ENCODE results near the gene KCNK7.

Gene KCNK7

GRCh38 chr11:65576867-65577755, 18.5 kb downstream of the KCNK7 start:
- no peak for TF ChIP-seq JUND (IDR thresholded peaks at IDR 0.05; ENCODE audit: low read depth)
- in situ Hi-C loops (cut with HindIII; ENCODE audit: low pct_unique_long_range_greater_than_20kb, low sequenced_read_pairs) = no loop called here
- no peak for DNase-seq (ENCODE audit: low read depth in 1 of 2, low spot score in 1 of 2)

DNA sequence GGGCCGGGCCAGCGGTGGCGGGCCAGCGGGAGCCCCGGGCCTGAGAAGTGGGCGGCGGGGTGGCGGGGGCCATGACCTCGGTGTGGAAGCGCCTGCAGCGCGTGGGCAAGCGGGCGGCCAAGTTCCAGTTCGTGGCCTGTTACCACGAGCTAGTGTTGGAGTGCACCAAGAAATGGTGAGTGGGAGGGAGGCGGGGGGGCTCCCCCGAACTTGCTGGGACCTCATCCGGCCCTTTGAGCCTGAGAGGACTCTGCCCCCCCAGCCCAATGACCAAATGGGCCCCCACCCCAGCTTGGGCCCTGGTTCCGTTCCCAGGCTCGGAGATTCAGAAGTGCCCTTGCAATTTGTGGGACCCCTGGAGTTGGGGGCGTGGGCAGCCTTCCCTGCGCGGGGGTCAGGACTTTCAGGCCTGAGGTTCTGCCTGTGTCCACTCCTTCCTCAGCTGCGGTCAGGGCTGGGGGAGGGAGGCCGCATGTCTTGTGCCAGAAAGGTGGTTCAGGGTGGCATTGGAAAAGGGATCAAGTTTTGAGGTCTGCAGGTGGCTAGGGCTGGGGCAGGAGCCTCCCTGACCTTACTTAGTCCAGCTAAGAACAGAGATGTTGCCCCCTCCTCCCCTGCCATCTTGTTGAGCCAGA, 19.3 kb downstream of the KCNK7 start:
- in situ Hi-C loops (cut with HindIII; ENCODE audit: low pct_unique_long_range_greater_than_20kb, low sequenced_read_pairs) = no loop called here
- DNase-seq (ENCODE audit: low read depth in 1 of 2, low spot score in 1 of 2) = no peak
- no peak for TF ChIP-seq JUND (IDR thresholded peaks at IDR 0.05; ENCODE audit: low read depth)

DNA sequence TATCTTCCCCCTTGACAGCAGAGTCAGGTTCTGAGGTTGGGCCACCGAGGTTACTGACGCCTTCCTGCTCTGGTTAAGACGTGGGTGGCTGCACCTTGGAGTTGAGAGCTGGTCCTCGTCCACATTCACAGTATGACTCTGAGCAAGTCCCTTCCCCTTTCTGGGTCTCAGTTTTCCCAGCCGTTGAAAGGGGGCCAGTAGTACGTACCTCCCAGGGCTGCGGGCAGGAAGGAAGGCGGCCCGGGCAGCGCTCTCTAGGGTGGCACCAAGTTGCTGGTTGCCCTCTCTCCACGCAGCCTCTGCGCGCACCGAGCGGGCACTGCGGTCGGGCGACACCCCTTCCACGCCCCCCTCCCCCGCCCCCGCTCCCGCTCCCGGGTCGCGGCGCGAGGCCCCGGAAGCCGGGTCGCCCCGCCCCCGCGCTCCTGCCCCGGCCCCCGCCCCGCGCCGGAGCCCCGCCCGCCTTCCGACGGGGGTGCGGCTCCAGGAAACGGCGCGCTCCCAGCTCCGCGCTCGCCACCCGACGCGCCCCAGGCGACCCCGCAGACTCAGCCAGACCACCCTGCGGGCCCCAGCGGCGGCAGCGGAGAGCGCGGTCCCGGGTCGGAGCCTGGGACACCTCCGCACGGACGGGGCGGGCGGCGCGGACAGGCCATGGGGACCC, 19.9 kb downstream of the KCNK7 start, which contains the start of gene EHBP1L1:
Gene EHBP1L1 (plus strand): TSS at position 486 of the 664 bp plus-strand sequence. CDS start 250 bp downstream, outside the sequence.
- in situ Hi-C loops (cut with HindIII; ENCODE audit: low pct_unique_long_range_greater_than_20kb, low sequenced_read_pairs) = no loop called here
- DNase-seq (ENCODE audit: low read depth in 1 of 2, low spot score in 1 of 2) = peak; percentile 88 to 97
- TF ChIP-seq JUND (IDR thresholded peaks at IDR 0.05; ENCODE audit: low read depth) = no peak

- TF ChIP-seq JUND (IDR thresholded peaks at IDR 0.05; ENCODE audit: low read depth) = no peak
- DNase-seq (ENCODE audit: low read depth in 1 of 2, low spot score in 1 of 2) = peak in 1 of 2 experiments; percentile 83
- in situ Hi-C loops (cut with HindIII; ENCODE audit: low pct_unique_long_range_greater_than_20kb, low sequenced_read_pairs) = no loop called here
Observed at GRCh38 chr11:65574811-65575567, 20.6 kb downstream of the KCNK7 start.

GRCh38 chr11:65574109-65574810, 21.3 kb downstream of the KCNK7 start:
- peak; percentile 94 to 98 for DNase-seq (ENCODE audit: low read depth in 1 of 2, low spot score in 1 of 2)
- TF ChIP-seq JUND (IDR thresholded peaks at IDR 0.05; ENCODE audit: low read depth) = no peak
- in situ Hi-C loops (cut with HindIII; ENCODE audit: low pct_unique_long_range_greater_than_20kb, low sequenced_read_pairs) = no loop called here

- no peak for TF ChIP-seq JUND (IDR thresholded peaks at IDR 0.05; ENCODE audit: low read depth)
- DNase-seq (ENCODE audit: low read depth in 1 of 2, low spot score in 1 of 2) = peak in 1 of 2 experiments; percentile 42
Observed at GRCh38 chr11:65573391-65574079, 22.1 kb downstream of the KCNK7 start.

GRCh38 chr11:65572356-65573051, 23.1 kb downstream of the KCNK7 start, which contains the start of gene FAM89B:
FAM89B (plus strand) TSS chr11:65572538; CDS start chr11:65572670, 132 bp downstream.
- DNase-seq (ENCODE audit: low read depth in 1 of 2, low spot score in 1 of 2) = peak; percentile 94 to 97
- no peak for TF ChIP-seq JUND (IDR thresholded peaks at IDR 0.05; ENCODE audit: low read depth)
- in situ Hi-C loops (cut with HindIII; ENCODE audit: low pct_unique_long_range_greater_than_20kb, low sequenced_read_pairs) = no loop called here

More at GRCh38 chr11:65573391-65574079, 22.1 kb downstream of the KCNK7 start:
- in situ Hi-C loops (cut with HindIII; ENCODE audit: low pct_unique_long_range_greater_than_20kb, low sequenced_read_pairs) = no loop called here

DNA sequence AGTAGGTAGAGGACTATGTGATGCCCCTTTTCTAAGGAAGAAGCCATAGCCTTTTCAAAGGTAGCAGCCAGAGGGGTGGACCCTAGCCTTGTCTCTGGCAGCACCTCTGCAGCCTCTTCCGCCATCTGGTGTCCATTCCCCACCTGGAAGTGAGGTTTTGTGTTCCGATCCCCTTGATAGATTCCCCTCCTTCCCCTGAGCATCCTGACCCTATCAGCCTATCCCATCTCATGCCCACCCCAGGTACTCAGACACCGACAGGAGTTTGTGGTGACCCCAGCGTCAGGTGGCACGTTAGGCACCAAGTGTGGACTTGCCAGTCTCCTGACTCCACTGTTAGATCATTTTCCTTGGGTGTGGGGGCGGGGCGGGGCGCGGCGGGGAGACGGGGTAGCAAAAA, 23.7 kb downstream of the KCNK7 start:
- in situ Hi-C loops (cut with HindIII; ENCODE audit: low pct_unique_long_range_greater_than_20kb, low sequenced_read_pairs) = no loop called here
- DNase-seq (ENCODE audit: low read depth in 1 of 2, low spot score in 1 of 2) = peak in 1 of 2 experiments; percentile 80
- TF ChIP-seq JUND (IDR thresholded peaks at IDR 0.05; ENCODE audit: low read depth) = no peak

DNA sequence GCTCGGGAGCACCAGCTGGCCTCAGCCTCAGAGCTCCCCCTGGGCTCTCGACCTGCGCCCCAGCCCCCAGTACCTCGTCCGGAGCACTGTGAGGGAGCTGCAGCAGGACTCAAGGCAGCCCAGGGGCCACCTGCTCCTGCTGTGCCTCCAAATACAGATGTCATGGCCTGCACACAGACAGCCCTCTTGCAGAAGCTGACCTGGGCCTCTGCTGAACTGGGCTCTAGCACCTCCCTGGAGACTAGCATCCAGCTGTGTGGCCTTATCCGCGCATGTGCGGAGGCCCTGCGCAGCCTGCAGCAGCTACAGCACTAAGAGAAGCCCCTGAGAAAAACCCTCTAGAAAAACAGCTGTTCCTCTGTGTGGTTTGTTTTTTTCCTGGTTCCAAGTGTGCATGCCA, 24.2 kb downstream of the KCNK7 start:
- no peak for TF ChIP-seq JUND (IDR thresholded peaks at IDR 0.05; ENCODE audit: low read depth)
- in situ Hi-C loops (cut with HindIII; ENCODE audit: low pct_unique_long_range_greater_than_20kb, low sequenced_read_pairs) = no loop called here
- no peak for DNase-seq (ENCODE audit: low read depth in 1 of 2, low spot score in 1 of 2)
